Prostate gland (tissue), 2 donors: ENCODE data around the gene POPDC3. TPM values are rescaled to one million over a fixed set of nuclear protein-coding genes. Genes with fewer than 3 reads are reported as not detected.
A peak's percentile ranks its signal among the peaks of the same experiment; 100 is the strongest.

Experiments
- DNase-seq: peaks from one replicate; pipeline ENCODE4 v3.0.0-alpha.2; 2019; ENCODE audit warnings: low spot score
- H3K27ac ChIP-seq, 2 donors: fragments of 200-600 bp; sonication (generic); 2 replicates each; pipeline ENCODE4 v1.5.1; 2017 to 2019
- H3K27me3 ChIP-seq: fragments of 200-600 bp; sonication (generic); replicated peaks from 2 replicates; pipeline ENCODE4 v1.5.1; 2019; ENCODE audit not compliant: insufficient read depth
- H3K36me3 ChIP-seq, 2 donors: fragments of 200-600 bp; sonication (generic); 1 replicate in 1 of 2; 2 replicates in 1 of 2; pipeline versions ENCODE4 v1.5.1 to v1.8.1; 2017 to 2019
- H3K4me1 ChIP-seq: fragments of 200-600 bp; sonication (generic); replicated peaks from 2 replicates; pipeline ENCODE4 v1.5.1; 2019
- H3K4me3 ChIP-seq, 2 donors: fragments of 200-600 bp; sonication (generic); 2 replicates each; pipeline ENCODE4 v1.5.1; 2017 to 2019
- H3K9me3 ChIP-seq: fragments of 200-600 bp; sonication (generic); 2 replicates; pipeline ENCODE4 v1.5.1; 2017
- POLR2A ChIP-seq: fragments of 450-650 bp; IDR thresholded peaks from one replicate; pipeline ENCODE4 v1.6.1; 2016; ENCODE audit warnings: antibody characterized with exemption, mild to moderate bottlenecking
- POLR2AphosphoS5 ChIP-seq: sonication (generic); formaldehyde crosslinking; IDR thresholded peaks from one replicate; pipeline ENCODE4 v1.6.1; 2017; ENCODE audit warnings: antibody characterized with exemption
- WGBS: methylation state at CpG from one replicate; pipeline ENCODE4 v1.1.5; 2018; 5-methylcytosine and 5-hydroxymethylcytosine counted together
- intact Hi-C: fragments of 100-400 bp; cut with DNase I; formaldehyde crosslinking; loops from one replicate; pipeline ENCODE4 v1.14.2; 2022
- total RNA-seq, 2 donors: library from RNA; depleted of rRNA; stranded (reverse); fragments of >200 nt; gene quantifications; one replicate each; pipeline ENCODE4 v1.1.0, GENCODE V29; 2016
- TF ChIP-seq, protein P1 (sequence below), 4 experiments: fragments of 200-600 bp in 2 of 4; fragments of 450-650 bp in 2 of 4; sonication (generic) in 2 of 4; IDR thresholded peaks; 1 replicate in 3 of 4; 2 replicates in 1 of 4; pipeline ENCODE4 v1.5.1; 2016 to 2019; ENCODE audit warnings: antibody characterized with exemption in 4 of 4, mild to moderate bottlenecking in 2 of 4, moderate library complexity in 2 of 4

POPDC3 gene
- total RNA-seq, 2 donors from 2014 or later, result 2.3 TPM; not detected in 1

DNA sequence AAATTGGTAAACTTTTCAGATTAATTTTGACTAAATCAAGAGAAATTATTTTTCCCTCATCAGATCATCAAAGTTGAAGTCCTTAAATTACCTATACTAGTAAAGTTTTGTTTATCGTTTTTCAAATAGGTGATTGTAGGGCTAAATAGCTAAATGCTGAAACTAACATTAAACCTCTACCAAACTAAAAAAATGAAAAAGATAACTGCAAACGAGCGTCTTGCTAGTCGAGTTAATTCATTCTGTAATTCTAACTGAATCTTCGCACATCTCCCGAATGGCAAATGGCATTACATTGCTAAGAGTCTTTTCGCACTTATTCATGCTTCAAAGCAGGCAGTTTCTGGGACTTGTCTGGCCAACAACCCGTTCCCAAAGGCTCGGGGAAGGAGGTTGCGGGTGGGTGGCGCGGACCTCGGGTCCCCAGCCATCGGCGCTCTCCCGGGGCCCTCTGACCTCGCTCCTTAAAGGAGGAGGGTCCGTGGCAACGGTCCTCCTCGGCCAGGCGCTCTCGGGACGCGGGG lies 43.8 kb downstream of the POPDC3 start:
- no peaks in the 10 kb centered on the region for H3K27me3 ChIP-seq
- peak overlapping the region; percentile 64 to 67 for H3K27ac ChIP-seq
- intact Hi-C loops, result no loop called here
- peak overlapping the region; percentile 59 to 70 for H3K4me3 ChIP-seq
- no peak for DNase-seq
- no peaks in the 10 kb centered on the region for H3K4me1 ChIP-seq
- H3K9me3 ChIP-seq, result no peaks in the 10 kb centered on the region
- WGBS, result 17% methylated on average over 24 of the region's 24 CpGs
- TF ChIP-seq POLR2AphosphoS5 (no peak), POLR2A (no peak)
- TF ChIP-seq, protein P1, sequence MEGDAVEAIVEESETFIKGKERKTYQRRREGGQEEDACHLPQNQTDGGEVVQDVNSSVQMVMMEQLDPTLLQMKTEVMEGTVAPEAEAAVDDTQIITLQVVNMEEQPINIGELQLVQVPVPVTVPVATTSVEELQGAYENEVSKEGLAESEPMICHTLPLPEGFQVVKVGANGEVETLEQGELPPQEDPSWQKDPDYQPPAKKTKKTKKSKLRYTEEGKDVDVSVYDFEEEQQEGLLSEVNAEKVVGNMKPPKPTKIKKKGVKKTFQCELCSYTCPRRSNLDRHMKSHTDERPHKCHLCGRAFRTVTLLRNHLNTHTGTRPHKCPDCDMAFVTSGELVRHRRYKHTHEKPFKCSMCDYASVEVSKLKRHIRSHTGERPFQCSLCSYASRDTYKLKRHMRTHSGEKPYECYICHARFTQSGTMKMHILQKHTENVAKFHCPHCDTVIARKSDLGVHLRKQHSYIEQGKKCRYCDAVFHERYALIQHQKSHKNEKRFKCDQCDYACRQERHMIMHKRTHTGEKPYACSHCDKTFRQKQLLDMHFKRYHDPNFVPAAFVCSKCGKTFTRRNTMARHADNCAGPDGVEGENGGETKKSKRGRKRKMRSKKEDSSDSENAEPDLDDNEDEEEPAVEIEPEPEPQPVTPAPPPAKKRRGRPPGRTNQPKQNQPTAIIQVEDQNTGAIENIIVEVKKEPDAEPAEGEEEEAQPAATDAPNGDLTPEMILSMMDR (IDR thresholded peaks at IDR 0.05), result no peak
- no peaks in the 10 kb centered on the region for H3K36me3 ChIP-seq

DNA sequence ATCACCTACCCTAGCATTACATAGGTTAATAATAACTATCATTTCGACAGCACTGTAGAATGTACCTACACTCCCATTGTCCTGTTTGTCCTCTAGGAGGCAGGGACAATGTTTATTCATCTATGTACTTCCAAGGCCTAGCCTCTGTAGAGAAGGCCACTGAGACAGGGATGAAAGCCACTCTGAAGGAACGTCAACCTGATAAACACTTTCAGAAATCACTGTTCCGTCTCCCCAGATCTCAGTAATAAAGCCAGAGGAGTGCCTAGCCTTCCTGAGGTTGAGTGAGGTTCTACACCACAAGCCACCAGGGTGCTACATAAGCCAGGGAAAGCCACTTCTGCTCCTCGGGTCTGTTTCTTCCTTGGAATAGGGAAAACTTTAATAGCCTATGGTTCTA lies 44.8 kb downstream of the POPDC3 start:
- no peaks in the 10 kb centered on the region for H3K4me1 ChIP-seq
- H3K27ac ChIP-seq, result no peak overlapping the region
- H3K4me3 ChIP-seq, result no peak overlapping the region
- TF ChIP-seq, protein P1 (IDR thresholded peaks at IDR 0.05), result no peak
- no peak for TF ChIP-seq POLR2A
- TF ChIP-seq POLR2AphosphoS5, result no peak
- H3K9me3 ChIP-seq, result no peaks in the 10 kb centered on the region
- H3K27me3 ChIP-seq, result no peaks in the 10 kb centered on the region
- no peaks in the 10 kb centered on the region for H3K36me3 ChIP-seq
- WGBS, result 73% methylated on average over 4 of the region's 4 CpGs
- DNase-seq, result no peak
- intact Hi-C loops, result no loop called here

DNA sequence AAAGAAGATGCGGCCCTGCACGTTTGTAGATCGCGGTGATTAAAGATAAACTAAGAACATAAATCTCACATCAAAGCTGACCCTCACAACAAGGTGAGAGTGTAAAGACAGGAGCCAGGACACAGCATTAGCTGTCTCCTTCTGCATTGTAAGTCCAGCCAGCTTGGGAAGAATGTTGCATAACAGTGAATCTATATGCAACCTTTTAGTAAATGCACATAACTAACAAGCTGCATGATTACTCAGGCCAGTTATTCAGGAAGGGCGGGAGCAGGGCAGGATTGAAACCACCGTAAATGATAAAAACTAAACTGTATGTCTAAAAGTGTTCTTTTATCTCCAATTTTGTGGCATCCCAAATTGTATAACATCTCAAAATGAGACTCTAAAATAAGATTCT lies 57.1 kb downstream of the POPDC3 start:
- H3K27me3 ChIP-seq, result no peaks in the 10 kb centered on the region
- no peaks in the 10 kb centered on the region for H3K36me3 ChIP-seq
- no peaks in the 10 kb centered on the region for H3K9me3 ChIP-seq
- TF ChIP-seq POLR2AphosphoS5 (no peak), POLR2A (no peak)
- TF ChIP-seq, protein P1 (IDR thresholded peaks at IDR 0.05), result no peak
- 46% methylated on average over 6 of the region's 6 CpGs for WGBS
- intact Hi-C loops, result no loop called here
- H3K27ac ChIP-seq, result no peak overlapping the region
- no peak overlapping the region for H3K4me3 ChIP-seq
- no peak for DNase-seq
- H3K4me1 ChIP-seq, result peaks cover 6% of the 10 kb centered on the region

DNA sequence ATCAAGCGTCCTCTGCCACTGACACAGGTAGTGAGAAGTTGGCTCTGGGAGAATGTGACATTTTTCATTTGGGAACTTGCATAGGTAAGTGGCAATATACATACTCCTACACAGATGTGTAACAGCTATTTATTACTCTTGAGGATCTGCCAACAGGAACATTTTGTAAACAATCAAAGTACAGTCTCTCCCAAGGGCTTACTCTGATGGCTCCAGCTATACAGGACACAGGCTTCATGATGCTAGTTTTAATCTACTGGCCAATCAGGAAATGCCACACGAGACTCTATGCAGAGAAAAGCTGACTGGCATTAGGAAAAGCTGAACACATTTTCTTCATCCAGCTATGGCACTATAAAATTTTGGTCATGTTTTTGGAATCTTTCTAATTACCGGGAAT lies 57.8 kb downstream of the POPDC3 start:
- peak; percentile 42 for DNase-seq
- Histone ChIP-seq H3K36me3 (no peaks in the 10 kb centered on the region), H3K9me3 (no peaks in the 10 kb centered on the region), H3K4me1 (peaks cover 6% of the 10 kb centered on the region), H3K4me3 (no peak overlapping the region), H3K27me3 (no peaks in the 10 kb centered on the region), H3K27ac (no peak overlapping the region)
- intact Hi-C loops, result no loop called here
- no peak for TF ChIP-seq POLR2A
- peak; percentile 73 for TF ChIP-seq POLR2AphosphoS5
- 30% methylated on average over 3 of the region's 3 CpGs for WGBS

DNA sequence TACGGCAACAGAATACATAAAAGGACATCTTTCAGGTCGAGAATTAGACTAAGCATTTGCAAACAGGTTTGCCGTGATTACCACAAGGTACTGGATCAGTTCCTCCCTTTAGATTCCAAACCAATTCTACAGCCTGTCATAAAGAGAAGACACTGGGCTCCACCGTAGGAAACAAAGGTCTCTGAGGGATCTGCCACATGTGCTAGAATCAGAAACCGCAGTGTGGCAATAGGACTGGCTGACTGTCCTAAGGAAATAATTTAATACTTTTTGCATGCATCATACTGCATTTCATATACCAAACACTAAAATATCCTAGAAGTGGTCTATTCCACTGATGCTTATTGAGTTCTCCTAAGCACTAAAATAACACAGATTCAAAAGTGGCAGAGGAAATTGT lies 59.2 kb downstream of the POPDC3 start:
- intact Hi-C loops, result no loop called here
- H3K36me3 ChIP-seq, result no peaks in the 10 kb centered on the region
- 46% methylated on average over 5 of the region's 5 CpGs for WGBS

More for the DNA sequence above, 59.2 kb downstream of the POPDC3 start:
- Histone ChIP-seq H3K4me3 (no peak overlapping the region), H3K27ac (no peak overlapping the region), H3K9me3 (no peaks in the 10 kb centered on the region), H3K4me1 (peaks cover 6% of the 10 kb centered on the region), H3K27me3 (no peaks in the 10 kb centered on the region)
- TF ChIP-seq POLR2A, result no peak
- TF ChIP-seq POLR2AphosphoS5, result no peak
- TF ChIP-seq, protein P1 (IDR thresholded peaks at IDR 0.05), result no peak
- DNase-seq, result no peak
